Measurements from ENCODE around the gene FHAD1.

- no peak for TF ChIP-seq CTCF (IDR thresholded peaks at IDR 0.05; ENCODE audit: poor library complexity)
- TF ChIP-seq EZH2 (IDR thresholded peaks at IDR 0.05; ENCODE audit: borderline replicate concordance): no peak
These were observed 138.4 kb downstream of the FHAD1 start for GRCh38 chr1:15385420-15385819.

Data from hepatocyte (in vitro differentiated cells).